UCSD-AML1 (cell line): ENCODE measurements around the gene ARHGAP8.

Source experiments
- DNase-seq: peaks from one replicate; lab custom pipeline; 2025; ENCODE audit not compliant: unreplicated experiment; lab: John Stamatoyannopoulos, UW

Gene ARHGAP8

DNA sequence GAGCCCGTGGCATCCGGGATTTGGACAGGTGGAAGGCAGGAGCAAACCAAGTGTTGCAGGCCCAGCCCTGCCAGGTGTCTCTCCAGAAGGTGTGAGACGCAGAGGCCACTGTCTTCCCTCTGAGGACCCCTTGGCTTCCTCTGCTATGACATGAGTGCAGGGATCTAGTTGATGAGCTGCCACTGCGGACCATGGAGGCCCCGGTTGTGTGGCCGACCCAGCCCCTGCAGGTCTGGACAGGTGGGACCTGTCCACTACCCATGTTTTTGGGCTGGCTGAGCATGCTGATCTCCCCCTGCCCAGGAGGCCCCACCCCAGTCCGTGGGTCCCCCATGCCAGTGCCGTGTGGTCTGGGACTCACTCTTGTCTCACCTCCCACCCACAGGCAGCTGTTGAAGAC is 27.5 kb upstream of the ARHGAP8 start:
- DNase-seq, result no peak

DNA sequence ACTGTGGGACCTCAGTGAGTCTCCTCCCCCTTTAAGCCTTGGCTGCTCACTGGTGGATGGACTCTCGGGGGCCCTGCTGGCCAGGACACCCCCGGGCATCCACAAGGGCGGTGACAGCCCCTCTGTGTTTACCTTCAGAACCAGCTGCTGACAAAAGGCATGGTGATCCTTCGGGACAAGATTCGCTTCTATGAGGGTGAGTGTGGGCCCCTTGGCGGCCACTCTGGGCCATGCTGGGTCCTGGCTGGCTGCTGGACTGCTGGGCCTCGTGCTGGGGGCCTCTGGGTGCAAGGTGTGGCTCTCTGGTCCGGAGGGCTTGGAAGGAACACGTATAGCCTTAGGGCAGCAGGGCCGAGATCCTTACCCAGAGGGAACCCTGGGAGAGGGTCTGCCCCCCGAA is 25.9 kb upstream of the ARHGAP8 start:
- DNase-seq, result no peak

DNA sequence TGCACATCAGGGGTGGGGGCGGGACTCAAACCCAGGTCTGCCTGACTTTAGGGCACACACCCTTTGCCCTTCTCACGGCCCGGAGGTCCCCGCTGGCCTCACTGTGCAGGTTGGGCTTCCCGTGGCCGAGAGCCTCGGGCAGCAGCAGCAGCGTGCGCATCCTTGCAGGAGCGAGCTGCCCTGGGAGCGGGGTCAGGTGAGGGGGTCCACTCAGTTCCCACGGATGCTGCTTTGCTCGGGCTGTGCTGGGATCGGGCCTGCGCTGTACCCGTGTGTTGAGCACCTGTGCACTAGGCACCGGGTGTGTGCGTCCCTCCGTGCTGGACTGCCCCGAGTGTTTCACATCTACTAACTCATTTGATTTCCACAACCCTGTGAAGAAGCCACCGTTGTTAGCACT is 25.2 kb upstream of the ARHGAP8 start:
- no peak for DNase-seq

DNA sequence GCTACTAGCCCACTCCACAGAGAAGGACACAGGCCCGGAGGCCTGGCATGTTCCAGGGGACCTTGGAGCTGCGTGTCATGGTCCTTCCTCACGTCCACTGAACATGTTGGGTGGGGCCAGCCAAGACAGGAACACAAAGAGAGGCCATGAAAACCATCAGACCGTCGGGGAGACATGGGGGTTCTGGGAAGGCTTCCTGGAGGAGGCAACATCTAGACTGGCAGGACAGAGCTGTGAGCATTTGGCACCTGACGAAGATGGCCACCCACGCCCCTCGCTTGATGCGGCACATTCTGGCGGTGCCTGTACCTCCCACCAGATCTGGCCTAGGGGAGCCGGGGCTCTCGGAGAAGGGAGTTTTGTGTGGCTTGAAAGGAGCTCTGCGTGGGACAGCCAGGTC is 24.7 kb upstream of the ARHGAP8 start:
- no peak for DNase-seq

DNA sequence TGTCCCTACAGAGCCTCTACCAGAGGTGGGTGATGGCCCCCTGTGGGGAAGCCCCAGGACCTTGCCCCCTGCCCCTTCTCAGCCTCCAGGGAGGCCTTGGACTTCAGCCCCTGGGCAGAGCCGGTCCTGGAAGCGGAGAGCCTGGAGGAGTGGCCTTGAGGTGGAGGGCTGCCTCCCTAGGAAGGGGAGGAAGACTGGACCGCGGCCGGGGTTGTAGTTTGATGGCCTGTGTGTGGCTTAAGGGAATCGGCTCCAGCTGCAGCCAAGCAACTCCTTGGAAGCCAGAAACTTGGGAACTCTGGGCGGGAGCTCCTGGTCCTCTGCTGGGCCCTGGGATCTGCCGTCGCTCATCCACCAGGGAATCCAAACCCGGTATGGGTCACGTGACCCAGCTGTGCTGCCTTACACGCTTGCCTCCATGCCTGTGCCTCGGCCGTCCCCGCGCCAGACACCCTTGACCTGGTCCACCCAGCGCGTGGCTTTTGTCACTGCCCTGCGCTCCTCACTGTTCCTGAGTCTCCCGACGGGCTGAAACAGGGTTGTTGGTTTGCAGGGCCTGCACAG is 23.5 kb upstream of the ARHGAP8 start:
- no peak for DNase-seq

DNA sequence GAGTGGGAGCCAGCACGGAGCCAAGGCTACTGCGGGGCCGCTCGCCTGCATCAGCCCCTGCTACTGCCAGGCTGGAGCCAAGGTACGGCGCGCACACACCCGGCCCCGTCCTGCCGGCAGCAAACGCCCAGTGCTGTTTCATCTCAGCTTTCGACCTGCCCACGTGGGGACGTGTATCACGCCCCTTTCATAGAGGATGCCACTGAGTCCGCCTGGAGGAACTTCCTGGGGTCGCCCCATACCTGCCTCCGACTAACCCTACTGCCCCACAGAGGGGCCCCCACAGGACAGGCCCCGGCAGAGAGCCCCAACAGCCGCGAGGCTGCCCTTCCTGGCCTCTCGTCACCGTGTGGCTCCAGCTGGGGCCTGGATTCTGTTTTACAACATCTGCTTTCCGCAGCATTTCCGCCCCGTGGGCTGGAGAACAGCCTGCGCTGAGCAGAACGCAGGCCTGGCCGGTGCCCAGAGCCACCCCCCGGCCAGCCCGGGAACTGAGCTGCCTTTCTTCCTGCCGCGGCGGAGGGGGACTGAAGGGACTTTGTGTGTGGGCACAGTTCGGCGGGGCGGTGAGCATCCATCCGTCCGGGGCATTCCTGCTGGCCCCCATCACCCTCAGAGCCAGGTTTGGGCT is 22.9 kb upstream of the ARHGAP8 start:
- no peak for DNase-seq

DNA sequence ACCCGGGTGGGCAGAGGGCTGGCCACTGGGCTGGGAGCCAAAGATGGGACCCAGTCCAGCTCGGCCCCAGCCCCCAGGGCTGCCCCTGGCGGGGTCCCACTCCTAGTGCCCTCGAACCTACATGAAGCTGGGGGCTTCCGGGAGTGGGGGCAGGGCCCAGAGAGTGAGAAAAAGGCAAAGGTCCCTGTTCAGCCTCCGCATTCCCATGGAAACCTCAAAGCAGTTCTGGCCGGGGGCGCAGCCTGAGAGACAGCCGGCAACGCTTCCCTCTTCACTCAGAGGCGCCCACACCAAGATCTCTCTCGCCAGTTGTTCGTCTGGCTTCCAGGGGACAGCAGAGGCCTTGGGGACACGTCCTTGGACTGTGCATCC is 22.4 kb upstream of the ARHGAP8 start:
- no peak for DNase-seq

DNA sequence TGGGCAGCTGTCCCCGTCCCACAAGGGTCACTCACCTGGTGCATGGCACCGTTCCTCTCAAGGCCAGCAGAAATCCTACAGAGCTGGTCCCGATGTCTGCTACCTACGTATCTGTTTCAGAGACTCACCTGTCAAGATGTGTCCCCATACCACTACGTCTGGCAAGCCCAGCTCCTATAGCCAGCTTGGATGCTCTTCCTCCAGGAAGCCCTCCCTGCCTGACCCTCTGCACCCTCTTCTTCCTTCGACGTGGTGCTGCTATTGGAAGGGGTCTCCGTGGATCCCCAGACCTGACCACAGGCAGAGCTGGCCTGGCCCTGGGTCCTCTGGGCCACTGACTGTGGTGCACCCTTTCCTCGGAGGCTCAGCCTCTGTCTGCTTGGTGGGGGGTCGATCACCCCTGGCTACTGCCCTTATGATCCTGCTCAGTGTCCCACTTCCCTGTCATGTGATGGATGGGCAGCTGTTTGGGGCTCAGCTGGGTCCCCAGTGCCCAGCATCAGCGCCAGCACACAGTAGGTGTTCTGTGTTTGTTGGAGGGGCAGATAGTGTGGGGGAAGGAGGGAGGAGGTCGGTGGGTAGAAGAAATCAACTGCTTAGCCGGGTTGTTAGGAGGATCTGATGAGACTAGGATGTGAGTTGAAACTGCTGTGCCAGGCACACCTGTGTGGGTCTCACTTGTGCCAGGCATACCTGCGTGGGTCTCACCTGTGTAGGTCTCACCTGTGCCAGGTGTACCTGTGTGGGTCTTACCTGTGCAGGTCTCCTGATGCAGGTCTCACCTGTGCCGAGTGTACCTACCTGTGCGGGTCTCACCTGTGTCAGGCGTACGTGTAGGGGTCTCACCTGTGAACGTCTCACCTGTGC is 21.7 kb upstream of the ARHGAP8 start:
- DNase-seq, result no peak

DNA sequence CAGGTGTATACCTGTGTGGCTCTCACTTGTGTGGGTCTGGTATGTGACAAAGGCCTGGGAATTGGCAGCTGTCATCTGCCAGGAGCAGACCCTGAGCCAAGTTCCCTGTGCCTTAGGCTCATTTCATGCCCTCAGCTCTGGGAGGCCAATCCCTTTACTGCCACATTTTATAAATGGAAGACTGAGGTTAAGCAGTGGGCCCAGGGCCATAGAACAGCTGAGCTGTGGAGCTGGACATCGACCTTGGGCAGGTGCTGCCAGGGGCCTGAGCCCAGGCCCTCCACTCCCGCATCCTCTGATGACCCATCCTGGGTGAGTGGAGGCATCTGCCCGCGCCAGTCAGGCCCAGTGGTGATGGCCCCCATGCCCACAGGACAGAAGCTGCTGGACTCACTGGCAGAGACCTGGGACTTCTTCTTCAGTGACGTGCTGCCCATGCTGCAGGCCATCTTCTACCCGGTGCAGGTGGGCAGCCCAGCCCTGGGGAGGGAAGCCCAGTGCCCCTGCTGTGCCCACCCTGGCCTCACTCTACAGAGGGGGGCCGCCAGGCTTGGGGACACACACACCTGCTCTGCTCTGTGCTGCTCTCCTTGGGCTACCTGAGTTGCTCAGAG is 20.9 kb upstream of the ARHGAP8 start:
- no peak for DNase-seq

DNA sequence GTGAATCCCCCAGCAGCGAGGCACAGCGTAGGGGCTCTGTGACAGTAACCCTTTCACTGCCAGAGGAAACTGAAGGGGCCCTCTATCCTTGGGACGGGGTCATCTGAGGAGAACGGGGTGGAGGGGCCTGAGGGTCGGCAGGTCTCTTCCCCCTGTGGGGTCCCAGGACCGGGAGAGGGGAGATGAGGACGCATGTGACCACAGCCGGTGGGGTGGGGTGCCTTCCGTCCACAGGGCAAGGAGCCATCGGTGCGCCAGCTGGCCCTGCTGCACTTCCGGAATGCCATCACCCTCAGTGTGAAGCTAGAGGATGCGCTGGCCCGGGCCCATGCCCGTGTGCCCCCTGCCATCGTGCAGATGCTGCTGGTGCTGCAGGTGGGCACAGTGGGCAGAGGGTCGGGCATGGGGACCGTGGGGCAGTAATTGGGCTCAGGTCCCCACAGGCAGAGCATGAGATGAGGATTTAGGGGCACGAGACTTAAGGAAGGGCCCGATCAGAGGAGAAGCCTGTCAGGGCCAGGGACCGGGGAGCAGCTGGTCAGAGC is 20.3 kb upstream of the ARHGAP8 start:
- no peak for DNase-seq

DNA sequence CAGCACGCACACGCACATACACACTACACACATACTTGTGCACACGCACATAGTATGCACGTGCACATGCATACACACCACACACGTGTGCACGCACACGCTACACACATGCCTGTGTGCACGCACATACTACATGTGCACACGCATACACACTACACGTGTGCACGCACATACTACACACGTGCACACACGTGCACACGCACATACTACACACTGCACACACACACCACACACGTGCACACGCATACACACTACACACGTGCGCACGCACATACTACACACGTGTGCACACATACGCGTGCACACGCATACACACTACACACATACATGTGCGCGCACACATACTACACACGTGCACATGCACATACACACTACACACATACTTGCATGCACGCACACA is 19.7 kb upstream of the ARHGAP8 start:
- no peak for DNase-seq

DNA sequence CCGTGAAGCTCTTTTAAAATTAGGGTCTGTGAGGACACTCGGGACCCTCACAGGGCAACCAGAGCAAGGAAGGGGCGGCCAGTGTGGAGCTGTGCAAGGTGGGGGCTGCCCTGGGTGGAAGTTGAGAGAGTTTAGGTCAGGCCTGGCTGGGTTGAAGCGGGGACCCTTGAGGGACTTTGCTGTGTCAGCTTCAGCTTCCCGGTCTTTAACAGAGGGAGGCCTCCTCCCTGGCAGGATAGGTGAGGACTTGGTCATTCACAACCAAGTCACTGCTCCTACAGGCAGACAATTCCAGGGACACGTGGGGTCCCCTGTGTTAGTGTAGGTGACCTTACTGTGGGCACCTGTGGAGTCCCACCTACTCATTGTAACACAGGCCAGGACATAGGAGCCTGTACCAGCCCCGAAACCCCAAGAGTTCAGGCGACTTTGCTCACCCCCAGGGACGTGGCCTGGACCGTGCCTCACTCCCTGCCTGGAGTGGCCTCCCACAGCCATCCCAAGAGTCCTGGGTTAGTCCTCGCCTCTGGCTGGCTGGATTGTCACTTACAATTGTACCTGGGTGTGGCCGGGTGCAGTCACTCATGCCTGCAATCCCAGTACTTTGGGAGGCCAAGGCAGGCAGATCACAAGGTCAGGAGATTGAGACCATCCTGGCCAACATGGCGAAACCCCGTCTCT is 18.8 kb upstream of the ARHGAP8 start:
- DNase-seq, result no peak

DNA sequence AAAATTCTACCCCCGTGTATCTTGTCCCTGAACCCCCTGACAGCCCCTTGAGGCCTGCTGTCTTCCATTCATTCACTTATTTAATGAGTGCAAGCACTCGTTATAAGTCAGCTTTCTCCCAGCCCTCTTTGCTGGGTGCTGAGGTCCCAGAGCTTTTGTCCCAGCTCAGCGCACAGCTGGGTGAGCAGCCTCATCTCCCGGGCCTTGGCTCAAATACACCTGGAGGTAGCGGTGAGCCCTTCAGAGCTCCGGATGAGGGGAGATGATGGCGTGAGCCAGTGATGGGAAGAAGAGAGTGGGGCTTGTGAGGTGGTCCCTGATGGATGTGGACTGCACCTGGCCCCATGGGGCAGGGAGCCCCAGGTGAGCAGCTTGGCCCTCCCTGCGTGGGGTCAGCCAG is 18.1 kb upstream of the ARHGAP8 start:
- DNase-seq, result no peak

DNA sequence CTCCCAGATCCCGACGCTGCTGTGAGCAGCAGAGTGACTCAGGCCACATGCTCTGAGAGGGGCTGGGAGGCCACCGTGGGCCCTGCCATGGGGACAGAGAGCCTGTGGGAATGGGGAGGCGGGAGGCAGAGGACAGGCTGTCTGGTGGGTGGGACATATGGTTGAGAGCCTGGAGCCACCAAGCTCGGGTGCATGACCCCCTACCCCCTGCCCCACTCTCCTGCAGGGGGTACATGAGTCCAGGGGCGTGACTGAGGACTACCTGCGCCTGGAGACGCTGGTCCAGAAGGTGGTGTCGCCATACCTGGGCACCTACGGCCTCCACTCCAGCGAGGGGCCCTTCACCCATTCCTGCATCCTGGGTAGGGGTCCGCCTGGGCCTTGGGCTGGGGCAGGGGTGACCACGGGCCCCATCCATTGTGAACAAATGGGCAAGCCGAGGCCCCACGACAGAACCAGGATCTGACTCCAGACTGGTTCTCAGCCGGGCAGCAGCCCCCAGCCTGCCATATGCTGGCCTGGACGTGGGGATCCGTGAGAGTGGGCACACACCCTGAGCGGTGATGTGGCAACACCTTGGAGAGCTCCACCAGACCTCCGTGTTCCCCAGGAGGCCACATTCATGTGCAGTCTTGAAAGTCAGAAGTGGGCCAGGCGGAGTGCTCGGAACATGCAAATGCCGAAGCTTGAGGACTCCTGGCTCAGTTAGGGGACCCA is 17.4 kb upstream of the ARHGAP8 start:
- no peak for DNase-seq

DNA sequence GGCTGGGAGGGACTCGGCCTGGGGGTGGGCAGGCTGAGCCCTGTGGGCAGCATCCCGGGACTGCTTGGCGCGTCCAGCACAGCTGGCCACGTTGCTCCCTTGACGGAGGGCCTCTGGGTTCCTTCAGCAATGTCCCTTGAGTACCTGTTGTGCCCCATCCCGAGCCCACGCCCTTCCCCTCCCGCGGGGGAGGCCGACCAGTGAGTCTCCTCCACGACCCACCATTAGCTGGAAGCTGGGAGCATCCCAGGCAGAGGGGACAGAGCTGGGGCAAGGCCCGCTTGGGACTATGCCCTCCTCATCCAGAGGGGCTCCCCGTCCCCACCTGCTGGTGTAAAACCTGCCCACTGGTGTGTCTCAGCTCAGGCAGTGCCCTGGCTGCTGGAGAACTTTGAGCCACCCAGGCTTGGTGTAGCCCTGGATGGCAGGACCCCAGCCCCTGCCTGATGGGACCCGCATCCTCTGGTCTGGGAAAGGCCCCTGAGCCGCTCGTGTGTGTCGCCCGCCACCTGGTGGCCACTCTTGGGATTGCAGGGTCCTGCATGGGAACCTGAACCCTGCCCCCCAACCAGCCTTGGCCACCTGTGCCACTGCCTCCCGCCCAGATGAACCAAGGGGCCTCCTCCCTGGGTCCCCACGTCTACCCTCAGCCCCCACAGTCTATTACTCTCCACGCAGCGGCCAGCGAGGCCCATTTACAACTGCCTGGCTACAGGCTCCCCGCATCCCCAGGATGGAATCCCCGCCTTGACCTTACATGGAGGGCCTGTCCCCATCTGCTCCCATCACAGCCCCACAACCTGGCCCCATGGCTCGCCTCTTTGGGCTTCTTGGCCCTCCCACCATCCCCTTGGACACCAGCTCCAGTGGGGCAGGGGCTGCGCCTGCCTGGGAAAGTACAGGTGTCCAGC is 16.6 kb upstream of the ARHGAP8 start:
- peak; percentile 66 for DNase-seq

DNA sequence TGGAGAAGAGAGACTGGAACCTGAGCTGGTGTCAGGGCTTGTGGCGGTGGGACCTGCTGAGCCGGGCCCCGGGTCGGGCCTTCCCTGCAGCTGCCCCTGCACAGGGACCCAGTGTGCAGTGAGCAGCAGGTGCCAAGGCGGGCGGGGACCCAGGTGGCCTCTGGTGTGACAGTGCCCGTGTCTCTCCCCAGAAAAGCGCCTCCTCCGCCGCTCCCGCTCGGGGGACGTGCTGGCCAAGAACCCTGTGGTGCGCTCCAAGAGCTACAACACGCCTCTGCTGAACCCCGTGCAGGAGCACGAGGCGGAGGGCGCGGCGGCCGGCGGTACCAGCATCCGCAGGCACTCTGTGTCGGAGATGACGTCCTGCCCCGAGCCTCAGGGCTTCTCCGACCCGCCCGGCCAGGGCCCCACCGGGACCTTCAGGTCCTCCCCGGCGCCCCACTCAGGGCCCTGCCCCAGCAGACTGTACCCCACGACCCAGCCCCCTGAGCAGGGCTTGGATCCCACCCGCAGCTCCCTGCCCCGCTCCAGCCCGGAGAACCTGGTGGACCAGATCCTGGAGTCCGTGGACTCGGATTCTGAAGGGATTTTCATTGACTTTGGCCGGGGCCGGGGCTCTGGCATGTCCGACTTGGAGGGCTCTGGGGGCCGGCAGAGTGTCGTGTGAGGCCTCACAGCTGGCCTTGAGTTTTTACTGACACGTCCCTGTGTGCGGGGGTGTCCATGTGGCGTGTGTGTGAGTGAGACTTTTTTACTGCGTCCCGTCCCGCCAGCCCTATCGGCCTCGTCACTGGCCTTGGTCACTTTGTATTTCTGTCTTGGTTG is 15.6 kb upstream of the ARHGAP8 start:
- no peak for DNase-seq

DNA sequence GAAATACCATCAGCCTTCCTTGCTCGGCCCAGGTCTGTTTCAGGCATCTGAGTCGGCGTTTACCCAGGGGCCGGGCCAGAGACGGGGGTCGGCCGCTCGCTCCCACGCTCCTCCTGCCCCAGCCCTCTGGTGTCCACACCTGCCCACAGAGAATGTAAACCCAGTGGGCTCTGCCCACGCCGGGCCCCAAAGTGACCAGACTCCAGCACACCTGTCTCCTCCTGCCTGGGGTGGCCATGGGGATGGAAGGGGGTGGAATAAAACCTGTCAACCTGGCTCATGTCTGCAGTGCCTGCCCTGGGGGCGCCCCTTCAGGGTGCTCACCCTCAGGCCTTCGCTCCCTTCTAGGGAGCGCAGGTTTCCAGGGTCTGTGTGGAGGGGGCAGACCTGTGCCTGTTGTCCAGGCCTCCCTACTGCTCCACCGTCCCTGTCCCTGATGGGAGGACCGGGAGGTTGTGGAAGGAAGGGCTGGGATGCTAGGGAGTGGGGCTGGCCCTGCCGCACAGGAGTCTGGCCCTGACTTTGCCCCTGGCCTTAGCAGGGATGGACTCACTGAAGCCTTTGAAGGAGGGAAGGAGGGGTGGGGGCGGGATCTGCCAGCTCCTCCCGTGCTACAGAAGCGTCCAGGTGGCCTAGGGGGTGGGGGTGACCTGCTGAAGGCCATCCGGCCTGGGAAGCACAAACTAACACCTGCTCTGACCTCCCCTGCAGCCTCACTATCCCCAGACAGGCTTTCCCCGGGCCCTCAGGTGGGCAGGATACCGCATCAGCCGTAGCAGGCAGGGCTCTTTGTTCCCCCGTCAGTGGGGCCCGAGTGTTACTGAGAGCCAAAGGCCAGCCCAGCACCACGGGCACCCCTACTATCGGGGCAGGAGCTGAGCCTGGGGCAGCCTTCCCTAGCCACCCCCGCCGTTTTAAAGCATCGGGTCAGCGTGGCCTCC is 14.7 kb upstream of the ARHGAP8 start:
- DNase-seq, result no peak

DNA sequence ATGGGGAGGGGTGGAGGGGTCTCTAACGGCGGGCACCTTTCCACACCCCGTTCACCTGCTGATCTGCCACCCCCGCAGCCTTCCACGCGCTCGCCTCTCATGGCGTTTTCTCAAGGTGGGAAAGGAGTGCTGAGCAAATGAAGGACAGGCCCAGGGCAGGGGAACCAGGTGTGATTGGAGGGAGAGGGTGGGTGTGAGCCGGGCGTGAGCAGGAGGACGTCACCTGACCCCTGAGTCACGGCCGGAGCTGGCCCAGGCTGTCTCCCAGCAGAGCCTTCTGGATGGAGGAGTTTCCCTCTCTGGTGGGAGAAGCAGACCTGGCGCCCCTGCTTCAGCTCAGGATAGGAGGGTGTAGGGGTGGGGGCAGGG is 14.0 kb upstream of the ARHGAP8 start:
- no peak for DNase-seq
